Activated gamma-delta T cell treated with anti-CD3 and anti-CD28 coated beads, Interleukin-2, amount 50 U/mL, for 16 hours (primary cell): Measurements from ENCODE around the gene TECR.
"Not testable (repeated sequence)": the region's sequence is repeated elsewhere in the genome, so short reads cannot be mapped to it uniquely, and the experiment has no call there.

Source experiments
- DNase-seq: peaks from one replicate; pipeline ENCODE4 v3.0.0-alpha.2; 2020; ENCODE audit warnings: low read depth

TECR gene

GRCh38 chr19:14561847-14562351 lies 32.5 kb downstream of the TECR start:
- DNase-seq: no peak

GRCh38 chr19:14562660-14563589 lies 33.5 kb downstream of the TECR start:
- DNase-seq: no peak

GRCh38 chr19:14563590-14563926 lies 34.2 kb downstream of the TECR start:
- DNase-seq: no peak

GRCh38 chr19:14563989-14564651 lies 34.7 kb downstream of the TECR start:
- DNase-seq: no peak

GRCh38 chr19:14564652-14565297 lies 35.4 kb downstream of the TECR start:
- DNase-seq: not testable (repeated sequence)

GRCh38 chr19:14565298-14565679 lies 35.9 kb downstream of the TECR start:
- no peak for DNase-seq

- DNase-seq: no peak
These were observed 36.6 kb downstream of the TECR start for GRCh38 chr19:14565765-14566711.

GRCh38 chr19:14566712-14567077 lies 37.3 kb downstream of the TECR start:
- no peak for DNase-seq

GRCh38 chr19:14567079-14567478 lies 37.7 kb downstream of the TECR start:
- no peak for DNase-seq

- no peak for DNase-seq
These were observed 41.6 kb downstream of the TECR start for GRCh38 chr19:14570864-14571527.

GRCh38 chr19:14571695-14572490 lies 42.5 kb downstream of the TECR start, which contains the start of gene NDUFB7:
TSS of gene NDUFB7 (minus strand) at chr19:14572066. CDS start at chr19:14572000, 66 bp downstream.
- DNase-seq: peak; percentile 82

GRCh38 chr19:14575428-14575980 lies 46.1 kb downstream of the TECR start:
- DNase-seq: no peak

- no peak for DNase-seq
These were observed 47.0 kb downstream of the TECR start for GRCh38 chr19:14576363-14576762.

- no peak for DNase-seq
These were observed 47.9 kb downstream of the TECR start for GRCh38 chr19:14577264-14577663.

- no peak for DNase-seq
These were observed 48.6 kb downstream of the TECR start for GRCh38 chr19:14577885-14578427.

GRCh38 chr19:14580623-14581237 lies 51.3 kb downstream of the TECR start:
- DNase-seq: no peak

GRCh38 chr19:14582894-14583340 lies 53.5 kb downstream of the TECR start, which contains the start of gene CLEC17A:
TSS of gene CLEC17A (plus strand) at chr19:14583084. CDS start at chr19:14583161, 77 bp downstream.
- no peak for DNase-seq

- not testable (repeated sequence) for DNase-seq
These were observed 55.0 kb downstream of the TECR start for GRCh38 chr19:14584372-14584771.

GRCh38 chr19:14585187-14585586 lies 55.8 kb downstream of the TECR start:
- DNase-seq: not testable (repeated sequence)
